HG02938 (cell line): ENCODE data around the gene TMPRSS3.

ENCODE experiments used
- ATAC-seq: cut with Tn5 transposase; IDR thresholded peaks from one replicate; pipeline ENCODE4 v1.9.1; 2021; ENCODE audit warnings: mild to moderate bottlenecking, moderate library complexity; ENCODE audit not compliant: unreplicated experiment

Gene TMPRSS3

DNA sequence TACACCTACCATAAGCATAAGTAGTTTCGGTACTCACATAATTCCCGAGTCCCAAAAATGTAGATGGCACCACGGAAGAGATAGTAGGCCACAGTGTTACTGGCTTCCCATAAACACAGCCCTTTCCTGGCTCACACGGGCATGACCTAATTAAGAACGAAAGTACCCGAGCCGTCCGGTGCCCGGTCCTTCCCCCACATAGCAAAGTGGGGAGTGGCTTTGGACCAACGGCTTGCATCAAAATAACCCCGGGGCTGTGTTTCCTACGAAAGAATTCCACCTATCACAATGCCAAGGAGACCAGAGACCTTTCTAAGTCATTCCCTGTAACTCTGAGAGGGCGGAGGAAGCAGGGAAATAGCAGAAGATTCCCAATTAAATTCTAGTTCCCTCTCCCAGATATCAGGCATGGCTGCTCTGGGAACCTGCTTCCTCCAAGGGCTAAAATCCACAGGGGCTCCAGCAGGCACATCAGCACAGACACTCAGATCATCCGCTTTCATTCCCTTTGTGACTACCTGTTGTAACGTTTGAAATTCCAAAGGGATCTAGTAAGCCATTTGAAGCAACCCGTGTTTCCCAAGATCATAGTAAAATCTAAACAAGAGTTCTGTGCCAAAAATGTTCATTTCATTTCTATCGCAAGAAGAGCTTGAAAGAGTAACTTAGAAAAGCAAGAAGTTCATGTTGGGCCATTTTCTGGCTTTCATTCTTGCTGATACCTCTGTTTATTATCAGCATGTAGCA, at the start of gene TMPRSS3:
TSS of gene TMPRSS3 (minus strand) at position 148 of the 747 bp plus-strand sequence. CDS start 635 bp downstream, outside the sequence.
- no peak for ATAC-seq

DNA sequence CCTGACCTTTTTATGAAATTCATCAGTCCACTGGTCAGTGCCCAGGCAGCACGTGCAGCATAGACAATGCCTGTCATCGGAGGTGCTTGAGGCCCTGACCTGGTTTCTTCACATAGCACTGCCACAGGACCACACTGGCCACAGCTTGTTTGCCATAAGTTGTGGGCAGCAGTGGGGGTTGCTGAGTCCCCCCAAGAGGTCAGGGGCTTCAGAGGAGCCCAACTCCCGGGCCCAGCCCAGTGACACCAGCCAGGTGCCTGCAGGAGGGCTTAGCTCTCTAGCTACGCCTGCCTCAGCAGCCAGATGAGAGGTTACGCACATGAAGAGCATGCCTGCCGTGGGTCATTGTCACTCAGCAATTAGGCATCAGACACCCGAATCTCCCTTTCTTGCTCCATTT, 49.5 kb upstream of the TMPRSS3 start:
- ATAC-seq: no peak

DNA sequence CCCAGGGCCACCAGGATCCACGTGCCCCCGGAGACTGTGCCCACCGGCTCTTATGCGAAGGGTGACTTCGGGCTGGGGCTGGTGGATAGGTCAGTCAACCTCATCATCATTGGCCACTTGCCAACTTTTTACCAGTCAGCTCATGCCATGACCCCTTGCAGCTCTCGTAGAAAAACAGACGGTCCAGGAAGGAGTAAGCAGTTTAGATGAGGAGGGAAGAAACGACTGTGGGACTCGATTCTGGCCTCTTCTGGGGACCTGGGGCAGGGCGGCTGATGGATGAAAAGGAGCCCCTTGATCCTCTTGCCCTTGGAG, 48.9 kb upstream of the TMPRSS3 start:
- ATAC-seq: no peak

DNA sequence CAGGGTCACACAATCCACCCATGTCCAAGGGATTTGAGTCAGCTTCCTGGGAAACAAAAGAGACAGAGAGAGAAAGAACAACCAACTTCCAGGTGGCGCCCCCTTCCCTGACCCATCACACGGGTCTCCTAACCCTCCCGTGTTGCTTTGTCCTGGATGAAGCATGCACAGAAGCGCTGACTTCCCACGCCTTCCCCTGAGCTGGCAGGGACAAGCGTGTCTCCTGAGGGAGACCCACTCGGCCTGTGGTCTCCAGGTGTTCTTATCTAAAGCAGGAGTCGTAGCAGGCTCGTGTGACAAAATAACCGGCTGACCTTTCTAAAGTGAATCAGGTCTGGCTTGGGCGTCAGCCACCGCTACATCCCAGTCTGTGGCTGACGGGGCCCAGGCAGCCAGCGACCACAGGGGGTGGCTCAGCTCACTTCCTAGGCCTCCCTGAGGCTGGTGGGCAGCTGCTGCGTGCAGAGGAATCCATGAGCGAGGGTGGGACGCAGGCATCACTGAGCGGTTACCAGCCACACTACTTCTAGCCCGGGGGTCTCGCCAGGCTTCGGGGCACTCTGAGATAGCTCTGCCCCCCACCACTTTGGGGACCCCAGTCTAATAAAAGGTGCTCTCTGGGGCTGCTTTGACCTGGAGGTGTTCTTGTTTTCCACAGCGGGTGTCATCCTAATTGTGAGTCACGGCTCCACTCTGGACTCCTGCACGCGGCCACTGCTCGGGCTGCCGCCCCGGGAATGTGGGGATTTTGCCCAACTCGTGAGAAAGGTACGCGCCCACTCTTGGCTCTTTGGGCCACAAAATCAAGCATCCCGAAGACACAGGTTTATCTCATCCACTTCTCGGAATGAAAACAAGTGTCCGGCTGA, 48.3 kb upstream of the TMPRSS3 start:
- ATAC-seq: no peak

DNA sequence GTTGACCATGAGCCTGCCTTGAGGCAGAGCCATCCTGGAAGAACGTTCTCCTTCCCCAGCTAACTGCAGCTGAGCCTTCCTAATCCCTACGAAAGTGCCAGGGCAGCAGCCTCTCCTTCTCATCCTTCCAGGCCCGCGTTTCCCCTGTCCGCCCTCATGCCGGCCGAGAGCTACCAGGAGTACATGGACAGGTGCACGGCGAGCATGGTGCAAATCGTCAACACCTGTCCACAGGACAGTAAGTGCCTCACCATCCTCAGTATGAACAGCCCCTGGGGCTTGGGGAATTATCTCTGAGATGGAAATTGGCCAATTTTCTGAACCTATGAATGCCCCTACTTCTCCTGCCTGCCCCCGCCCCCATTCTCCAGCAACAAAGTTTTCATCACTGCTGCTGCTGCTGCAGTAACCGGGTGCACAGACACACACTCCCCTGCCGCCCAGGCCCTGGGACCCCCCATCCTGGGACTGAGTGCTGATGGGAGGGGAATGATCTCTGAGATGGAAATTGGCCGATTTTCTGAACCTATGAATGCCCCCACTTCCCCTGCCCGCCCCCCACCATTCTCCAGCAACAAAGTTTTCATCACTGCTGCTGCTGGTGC, 47.4 kb upstream of the TMPRSS3 start:
- no peak for ATAC-seq

DNA sequence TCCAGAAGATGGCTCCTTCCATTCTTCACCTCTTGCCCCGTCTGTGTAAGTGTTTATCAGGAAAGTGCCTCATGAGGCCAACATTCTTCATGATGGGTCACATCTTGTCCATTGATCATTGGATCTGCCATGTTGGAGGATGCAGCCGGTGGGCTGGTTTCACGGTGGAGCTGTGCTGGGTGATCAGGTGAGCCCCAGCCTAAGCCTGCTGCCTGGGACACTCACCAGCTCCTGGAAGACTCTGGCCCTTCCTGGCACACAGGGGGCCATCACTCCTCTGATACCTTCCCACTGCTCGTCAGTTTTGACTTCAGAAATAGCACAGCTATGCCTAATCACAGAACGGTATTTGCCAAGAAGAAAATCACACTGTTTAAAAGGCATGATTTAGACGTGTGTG, 46.1 kb upstream of the TMPRSS3 start:
- no peak for ATAC-seq

DNA sequence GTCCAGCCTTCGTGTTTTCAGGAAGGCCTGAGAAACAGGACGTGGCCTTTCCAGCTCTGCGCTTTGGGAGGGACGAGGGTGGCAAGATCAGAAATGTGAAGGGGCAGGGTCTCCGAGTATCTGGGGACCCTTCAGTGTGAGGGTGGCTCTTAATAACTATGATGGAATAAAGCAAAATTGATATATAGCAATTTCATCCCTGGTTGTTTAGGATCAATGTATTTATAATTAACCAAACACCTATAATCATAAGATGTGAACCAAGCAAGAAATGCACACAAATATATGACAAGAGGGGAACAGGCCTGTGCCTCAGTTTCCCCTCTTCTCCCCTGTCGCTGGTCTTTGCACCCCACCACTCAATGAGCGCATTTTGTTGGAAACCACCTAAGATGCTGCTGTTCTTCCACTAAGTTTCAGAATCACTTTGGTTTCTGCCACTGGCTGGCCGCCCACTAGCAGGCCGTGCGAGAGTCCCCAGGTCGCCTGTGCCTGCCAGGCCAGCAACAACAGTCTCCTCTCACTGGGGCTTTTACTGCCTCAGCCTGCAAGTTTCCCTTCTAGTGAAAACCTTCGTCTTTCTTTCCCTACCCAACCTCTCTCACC, 44.4 kb upstream of the TMPRSS3 start:
- no peak for ATAC-seq

DNA sequence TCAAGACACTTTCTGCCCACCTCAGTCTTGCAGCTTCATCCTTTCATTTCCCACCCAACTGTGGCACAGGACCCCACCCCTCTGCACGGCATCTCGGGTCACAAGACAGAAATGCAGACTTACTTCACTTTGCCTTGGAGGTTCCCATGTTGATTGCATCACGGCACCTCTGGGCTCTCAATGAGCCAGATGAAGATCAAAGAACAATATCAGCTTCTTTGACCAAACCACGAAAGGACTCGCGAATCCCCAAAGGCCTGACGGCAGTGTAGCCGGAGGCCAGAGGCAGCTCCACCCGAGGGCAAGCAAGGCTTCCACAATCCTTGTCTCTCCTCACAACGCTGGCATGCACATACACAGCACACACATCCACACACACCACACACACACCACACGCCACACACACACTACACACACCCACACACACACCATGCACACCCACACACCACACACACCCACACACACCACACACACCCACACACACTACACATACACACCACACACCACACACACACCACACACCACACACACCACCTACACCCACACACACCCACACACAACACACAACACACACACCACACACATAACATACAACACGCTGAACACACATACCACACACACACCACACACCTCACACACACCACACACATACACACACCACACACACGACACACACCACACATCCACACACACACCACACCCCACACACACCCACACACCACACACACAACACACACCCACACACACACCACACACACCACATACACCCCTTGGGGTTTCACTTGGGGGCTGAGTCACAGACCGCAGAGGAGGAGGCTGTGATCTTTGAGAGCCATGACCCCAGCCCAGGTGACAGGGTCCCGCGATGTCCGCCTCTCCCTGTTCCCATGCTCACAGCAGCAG, 43.7 kb upstream of the TMPRSS3 start:
- ATAC-seq: no peak

DNA sequence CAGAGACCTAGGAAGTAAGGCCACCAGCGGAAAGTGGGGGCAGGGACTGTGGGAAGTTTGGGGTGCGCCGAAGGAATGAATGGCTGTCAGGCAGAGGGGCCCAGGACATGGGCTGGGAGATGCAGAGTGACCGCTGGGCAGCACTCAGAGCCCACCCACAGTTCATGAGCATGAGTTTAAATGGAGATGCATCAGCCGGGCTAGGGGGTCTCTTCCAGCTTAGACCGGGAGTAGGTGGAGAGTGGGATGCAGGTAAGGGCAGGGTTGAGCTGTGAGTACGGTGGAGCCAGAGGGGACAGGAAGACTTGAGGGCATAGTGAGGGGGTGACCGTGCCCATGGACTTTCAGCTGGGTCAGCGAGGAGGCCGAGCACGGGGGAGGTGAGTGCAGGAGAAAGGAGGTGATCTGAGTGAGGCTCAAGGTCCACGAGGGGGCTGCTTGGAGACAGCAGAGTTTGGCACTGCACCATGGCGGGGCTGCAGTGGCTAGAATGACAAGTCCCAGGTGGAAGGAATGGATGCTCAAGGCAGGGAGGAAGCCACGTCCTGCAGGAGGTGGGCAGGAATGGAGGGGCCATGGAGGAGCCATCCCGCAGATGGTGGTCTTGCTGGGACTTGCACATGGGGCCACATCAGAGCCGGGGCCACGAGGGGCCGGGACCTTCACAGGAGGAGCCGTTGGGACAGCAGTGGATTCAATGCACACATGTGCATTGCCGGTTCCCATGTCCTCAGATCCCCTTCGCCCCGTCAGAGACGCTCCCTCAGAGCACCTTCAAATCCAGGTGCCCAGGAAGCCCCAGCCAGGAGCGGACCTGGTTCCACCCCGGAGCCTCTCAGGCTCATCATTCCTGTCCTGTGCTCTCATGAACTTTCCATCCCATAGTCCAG, 42.7 kb upstream of the TMPRSS3 start:
- no peak for ATAC-seq

DNA sequence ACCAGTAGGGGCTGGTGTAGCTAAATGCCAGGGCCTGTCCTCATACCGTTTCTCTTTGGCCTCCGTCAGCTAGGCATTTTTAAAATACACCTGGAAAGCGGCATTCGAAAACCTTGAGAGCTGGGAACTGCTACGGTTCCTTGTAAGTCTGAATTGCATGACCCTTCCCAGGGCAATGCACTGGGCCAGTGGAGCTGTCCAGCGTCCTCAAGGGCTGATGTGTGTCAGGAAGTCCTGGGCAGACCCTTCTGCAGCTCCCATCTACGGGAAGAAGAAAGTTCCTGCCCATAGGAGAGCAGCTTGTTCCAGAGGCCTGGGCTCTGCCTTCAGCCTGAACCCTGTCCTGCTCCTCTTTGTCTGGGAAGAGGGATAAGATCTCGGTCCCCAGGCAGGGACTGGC, 41.9 kb upstream of the TMPRSS3 start:
- no peak for ATAC-seq

DNA sequence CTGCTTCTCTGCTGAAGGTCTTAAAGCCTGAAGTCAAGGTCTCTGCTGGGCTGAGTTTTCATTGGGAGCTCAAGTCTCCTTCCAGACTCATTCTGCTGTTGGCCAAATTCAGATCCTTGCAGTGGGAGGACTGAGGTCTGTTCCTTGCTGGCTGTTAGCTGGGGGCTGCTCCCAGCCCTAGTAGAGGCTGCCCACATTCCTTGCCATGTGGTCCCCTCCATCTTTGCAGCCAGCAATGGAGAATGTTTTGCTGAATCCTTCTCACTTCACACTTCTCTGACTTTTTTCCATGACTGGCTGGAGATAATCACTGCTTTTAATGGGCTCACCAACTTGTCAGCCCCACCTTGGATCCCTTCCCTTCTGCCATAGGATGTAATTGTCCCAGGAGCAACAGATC, 41.1 kb upstream of the TMPRSS3 start:
- no peak for ATAC-seq

DNA sequence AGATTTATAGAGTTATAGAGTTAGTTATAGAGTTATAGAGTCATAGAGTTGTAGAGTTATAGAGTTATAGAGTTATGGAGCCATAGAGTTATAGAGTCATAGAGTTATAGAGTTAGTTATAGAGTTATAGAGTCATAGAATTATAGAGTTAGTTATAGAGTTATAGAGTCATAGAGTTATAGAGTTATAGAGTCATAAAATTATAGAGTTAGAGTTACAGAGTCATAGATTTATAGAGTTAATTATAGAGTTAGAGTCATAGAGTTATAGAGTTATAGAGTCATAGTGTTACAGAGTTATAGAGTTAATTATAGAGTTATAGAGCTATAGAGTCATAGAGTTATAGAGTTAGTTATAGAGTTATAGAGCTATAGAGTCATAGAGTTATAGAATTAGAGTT, 40.0 kb upstream of the TMPRSS3 start:
- ATAC-seq: no peak

DNA sequence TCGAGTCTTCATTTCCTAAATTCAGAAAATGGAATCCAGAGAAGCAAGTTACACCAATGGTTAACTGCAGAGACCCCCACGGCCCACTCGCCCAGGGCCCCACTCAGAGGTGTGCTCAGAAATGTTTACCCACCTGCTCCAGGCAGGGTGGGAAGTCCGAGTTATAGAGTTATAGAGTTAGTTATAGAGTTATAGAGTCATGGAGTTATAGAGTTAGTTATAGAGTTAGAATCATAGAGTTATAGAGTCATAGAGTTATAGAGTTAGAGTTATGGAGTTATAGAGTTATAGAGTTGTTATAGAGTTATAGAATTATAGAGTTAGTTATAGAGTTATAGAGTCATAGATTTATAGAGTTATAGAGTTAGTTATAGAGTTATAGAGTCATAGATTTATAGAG, 39.5 kb upstream of the TMPRSS3 start:
- ATAC-seq: no peak

DNA sequence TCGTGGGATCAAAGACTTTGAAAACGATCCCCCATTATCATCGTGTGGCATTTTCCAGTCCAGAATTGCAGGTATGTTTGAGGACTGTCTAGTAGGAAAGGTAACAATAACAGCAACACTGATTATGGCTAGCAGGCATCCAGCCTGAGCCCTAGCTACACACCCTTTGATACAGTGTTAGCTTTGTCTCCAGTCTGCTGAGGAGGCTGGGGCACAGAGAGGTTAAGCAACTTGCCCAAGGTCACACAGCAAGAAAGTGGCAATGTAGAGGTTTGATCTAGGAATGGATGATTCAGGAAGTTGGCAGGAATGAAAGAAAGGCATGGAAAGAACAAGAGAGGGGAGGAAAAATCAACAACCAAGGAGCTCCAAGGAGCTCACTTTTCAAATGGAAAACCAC, 39.0 kb upstream of the TMPRSS3 start:
- no peak for ATAC-seq

DNA sequence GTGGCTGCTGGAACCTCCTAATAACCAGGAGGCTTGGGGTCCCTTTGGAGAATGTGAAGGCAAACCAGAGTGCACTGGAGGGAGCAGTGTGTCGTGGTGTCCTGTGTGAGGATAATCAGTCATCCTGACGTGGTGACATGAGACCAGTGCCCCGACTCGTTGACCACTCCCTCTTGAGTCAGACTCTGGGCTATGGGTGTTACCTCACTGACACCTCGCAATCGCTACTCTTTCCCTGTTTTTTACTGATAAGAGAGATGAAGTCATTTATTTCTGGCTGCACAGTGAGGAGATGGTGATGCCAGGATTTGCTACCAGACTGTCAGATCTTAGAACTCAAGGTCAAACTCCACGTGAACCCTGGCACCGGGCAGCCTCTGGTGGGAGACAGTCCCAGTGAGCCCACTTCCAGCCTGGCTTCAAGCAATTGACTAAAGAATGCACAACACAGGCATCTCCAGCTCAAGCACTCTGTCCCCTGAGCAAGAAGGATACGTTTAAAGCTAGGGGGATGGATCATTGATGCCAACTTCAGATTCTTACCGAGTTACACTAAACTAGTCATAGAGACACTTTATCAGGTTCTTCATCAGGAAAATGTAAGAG, 38.2 kb upstream of the TMPRSS3 start:
- no peak for ATAC-seq

DNA sequence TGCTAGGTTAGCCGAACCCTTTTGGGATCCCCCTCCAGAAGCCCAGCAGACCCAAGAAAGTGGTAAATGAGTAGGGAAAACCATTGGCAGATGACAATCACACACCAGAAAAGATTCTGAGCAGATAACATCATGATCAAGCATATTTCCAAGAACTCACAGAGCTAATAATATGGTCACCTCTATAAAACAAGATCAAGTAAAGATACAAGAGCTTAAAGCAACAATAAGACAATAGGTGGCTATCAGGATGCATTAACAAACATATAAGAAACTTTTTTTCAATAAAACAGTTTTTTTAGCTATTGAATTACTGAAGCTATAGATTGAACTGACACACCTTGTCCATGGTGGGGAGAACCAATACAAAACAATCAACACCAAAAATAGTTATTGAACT, 36.8 kb upstream of the TMPRSS3 start:
- no peak for ATAC-seq

DNA sequence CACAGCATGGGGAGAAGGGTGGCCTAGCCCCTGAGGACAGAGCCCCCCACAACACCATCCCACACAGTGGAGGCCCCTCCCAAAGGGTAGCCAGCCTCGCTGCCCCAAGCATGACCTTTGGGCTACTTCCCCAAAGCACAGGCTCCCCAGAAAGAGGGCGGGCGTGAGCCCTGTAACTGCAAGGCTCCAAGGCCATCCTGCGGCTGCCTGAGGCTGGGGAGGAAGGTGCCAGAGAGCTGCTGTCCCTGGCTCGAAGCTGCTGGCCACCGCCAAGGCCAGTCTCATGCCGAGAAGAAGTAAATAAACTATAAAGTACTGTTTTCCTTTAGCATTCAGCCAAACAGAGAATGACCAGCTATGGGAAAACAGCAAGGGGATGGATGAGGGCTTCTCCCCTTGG, 35.3 kb upstream of the TMPRSS3 start:
- ATAC-seq: no peak

DNA sequence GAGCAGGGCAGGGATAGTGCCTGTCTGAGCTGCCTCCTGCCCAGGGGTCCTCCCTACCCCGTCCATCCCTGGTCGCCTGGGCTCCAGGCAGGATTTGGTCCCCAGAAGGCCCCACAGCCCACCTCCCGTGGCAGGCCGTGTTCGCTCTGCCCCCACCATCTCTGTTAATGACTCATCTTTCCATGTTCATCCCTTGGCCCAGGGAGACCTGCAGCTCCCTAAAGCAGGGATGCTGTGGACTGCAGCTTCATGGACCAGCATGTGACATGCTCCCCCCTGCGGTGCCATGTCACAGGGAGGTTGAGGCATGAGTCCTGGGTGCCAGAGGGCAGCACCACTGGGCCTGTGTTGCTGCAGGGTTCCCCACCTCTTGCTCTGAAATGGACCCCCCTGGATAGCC, 34.7 kb upstream of the TMPRSS3 start:
- no peak for ATAC-seq

DNA sequence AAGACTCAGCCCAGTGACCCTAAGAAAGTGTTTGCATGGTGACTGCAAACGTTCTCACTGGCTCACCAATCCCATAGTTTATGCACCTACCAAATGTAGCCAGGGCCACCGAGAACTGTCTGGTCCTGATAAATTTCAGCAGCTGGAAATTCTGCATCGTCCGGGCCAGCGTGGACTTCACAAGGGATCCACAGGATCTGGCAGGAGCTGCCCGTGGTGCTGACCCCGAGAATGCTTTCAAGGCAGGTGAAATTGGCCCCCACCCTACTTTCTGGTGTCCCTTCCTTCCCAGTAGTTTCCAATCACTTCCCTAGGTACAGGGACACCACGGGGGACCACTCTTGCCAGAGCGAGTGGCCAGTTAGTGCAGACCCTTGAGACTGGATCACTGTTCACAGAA, 34.0 kb upstream of the TMPRSS3 start:
- no peak for ATAC-seq
